NCI-H1105 treated with DMSO at 0.1 percent for 48 hours (cell line): Measurements from ENCODE around the gene IRX4.

Experiments used
- DNase-seq: peaks from one replicate; lab custom pipeline; 2025; lab: John Stamatoyannopoulos, UW

IRX4 gene

DNA sequence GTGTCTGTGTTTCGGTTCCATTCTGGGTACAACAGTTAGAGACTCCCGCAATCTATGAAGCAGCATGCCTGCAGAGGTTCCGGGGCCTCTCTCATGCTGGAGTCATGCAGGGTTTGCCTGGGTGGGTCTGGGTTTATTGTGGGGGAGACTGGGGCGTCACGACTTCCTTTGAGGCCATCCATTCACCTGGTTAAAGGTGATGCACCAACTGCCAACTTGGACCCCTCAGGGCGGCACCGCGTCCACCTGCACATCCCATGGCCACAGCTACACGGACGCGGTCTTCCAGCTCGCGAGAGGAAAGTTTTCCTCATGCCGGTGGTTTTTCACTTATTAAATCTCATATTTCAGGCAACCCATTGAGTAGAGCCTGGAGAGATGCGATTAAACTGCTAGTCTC lies 30.9 kb upstream of the IRX4 start:
- no peak for DNase-seq

DNA sequence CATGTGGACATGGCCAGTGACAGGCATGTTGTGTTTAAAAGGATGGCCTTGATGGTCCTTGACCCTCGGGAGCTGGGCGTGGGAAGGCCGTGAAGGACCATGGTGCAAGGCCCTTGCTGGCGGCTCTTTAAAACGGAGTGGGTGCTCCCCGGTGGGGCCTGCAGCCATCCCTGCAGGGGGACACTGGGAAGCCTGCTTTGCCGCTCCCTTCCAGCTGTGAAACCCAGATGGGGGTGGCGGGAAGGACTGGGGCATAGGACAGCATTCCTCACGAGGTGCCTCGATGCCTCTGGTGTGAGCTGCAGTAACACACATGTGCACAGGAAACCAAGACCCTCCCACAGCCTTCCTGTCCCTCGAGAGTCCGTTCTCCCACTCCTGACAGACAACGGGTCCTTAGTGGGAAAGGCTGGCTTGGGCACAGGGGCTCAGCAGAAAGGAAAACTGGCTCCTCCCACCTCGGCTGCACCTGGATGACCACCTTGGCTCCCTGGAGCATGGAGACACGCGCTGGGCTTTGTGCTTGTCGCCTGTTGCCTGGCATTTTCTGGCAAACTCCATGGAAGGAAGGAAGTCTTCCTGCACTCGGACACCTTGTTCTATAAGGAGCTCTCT lies 30.3 kb upstream of the IRX4 start:
- DNase-seq = no peak

DNA sequence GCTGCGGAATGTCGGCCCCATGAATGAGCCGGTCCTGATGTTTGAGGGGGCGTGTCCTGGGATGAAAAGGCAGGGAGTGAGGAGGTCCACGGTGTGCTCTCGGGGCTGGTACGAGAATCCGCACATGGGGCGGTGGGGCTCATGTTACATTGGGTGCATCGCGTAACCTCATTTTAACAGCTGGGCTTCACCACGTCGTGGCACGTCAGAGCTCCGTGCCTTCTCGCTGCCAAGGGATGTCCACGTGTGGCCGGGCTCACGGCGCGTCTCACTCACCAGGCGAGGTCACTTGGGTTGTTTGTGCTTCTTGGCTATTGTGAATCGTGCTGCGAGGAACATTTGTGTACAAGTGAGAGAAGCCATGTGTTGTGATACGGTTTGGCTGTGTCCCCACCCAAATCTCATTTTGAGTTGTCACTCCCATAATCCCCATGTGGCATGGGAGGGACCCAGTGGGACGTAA lies 29.1 kb upstream of the IRX4 start:
- DNase-seq = no peak

GRCh38 chr5:1910861-1911772 lies 28.4 kb upstream of the IRX4 start:
- no peak for DNase-seq

DNA sequence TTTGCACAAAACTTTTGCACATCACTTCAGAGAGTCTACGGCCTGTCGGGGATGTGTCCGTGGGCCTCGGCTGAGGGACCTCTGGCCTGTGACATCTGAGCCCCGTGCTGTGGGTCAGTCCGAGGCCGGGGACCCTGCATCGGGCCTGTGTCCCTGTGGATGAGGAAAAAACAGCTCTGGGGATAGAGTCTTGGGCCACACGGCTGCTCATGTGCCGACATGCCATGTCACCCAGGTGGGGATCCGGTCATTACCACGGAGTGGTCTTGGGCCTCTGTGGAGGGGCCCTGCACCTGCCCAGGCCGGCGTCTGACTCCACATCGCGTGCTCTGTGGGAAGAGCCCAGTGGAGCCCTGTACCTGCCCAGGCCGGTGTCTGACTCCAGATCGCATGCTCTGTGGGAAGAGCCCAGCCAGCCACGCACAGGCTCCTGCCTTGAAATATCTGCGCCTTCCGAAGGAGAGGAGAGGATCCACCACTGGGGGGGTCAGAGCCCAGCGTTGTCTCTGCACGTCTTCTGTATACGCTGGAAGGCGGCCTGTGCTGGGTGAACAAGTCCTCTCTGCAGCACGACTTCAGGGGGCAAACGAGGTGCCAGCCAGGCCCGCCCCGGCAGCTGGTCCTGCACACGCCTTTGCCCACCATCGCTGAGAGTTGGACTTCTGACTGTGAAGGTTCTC lies 27.5 kb upstream of the IRX4 start:
- no peak for DNase-seq

DNA sequence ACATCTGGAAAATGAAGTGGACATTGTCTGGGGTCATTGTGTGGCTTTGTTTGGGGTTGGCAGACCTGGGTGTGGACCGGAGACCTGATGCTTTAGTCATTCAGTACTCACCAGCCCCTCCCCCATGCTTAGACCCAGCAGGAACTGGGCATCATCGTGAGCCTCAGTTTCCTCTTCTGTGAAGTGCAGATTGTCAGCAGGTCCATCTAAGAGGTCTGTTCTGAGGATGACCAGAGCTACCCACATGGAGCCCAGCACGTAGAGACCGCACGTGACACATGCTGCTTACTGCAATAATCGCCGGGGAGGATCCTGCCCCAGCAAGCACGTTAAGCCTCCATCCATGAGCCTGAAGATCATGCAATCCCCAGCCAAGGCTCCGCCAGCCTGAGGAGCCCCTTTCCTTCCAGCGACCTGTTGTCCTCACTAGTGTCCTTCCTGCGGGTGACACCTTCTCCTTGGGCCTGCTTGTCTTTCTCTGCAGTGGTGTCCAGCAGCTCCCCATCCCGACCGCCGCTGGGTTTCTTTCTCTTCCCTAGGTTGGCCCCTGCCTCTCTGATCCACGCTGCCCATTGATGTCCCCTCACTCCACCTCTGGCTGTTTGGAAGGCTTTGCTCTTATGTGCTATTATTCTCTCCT lies 26.7 kb upstream of the IRX4 start:
- DNase-seq = no peak

DNA sequence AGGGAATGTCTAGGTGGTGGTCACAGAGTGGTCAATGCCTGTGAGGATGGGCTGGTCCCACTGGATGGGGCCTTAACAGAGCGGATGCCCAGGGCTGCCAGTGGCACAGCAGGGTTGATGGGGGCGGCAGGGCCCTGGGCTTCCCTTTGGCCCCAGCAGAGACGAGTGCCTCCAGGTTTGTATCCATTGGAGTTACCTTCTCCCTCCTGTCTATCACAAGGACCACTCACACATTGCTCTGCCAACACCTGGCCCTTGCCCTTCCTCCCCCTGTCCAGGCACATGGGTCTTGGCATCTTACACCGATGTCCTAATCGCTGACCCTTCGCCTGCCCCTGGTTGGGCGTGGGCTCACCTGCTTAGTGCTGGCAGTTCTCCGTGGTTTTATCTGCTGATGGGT lies 26.2 kb upstream of the IRX4 start:
- DNase-seq = no peak

GRCh38 chr5:1907616-1908015 lies 24.9 kb upstream of the IRX4 start:
- no peak for DNase-seq

- DNase-seq = no peak
Observed at GRCh38 chr5:1905108-1905507, 22.4 kb upstream of the IRX4 start.

DNA sequence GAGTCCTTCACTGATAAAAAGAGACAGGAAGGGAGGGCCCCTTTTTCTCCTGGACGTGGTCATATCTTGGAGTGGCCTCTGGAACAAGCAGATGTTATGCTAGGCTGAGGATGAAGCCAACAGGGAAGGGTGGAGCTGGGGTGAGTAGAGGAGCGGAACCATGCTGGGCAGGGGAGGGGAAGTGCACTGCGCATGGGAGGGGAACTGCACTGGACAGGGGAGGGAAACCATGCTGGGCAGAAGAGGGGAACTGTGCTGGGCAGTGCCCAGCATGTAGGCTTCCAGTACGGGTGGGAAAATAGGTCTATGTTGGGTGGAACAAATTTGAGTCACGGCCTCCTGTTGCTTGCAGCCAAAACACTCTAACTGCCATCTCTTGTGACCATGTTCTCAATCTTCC lies 19.3 kb upstream of the IRX4 start:
- no peak for DNase-seq

DNA sequence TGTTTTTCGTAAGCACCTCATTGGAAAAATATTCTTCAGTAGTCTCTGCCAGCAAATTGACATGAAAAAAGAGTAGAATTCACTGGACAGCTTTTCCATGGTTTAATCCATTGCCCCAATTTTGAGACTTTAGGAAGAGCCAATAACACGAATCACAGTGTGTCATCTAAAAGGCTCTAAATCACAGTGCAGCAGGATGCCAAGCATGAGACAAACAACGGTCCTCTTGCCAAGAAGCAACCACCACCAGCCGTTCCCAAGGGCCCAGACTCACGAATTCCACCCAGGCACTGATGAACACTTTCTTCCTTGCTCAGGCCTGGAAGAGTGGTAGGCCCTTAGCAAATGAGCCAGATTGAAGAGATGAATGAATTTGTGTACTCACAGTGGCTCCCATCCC lies 18.3 kb upstream of the IRX4 start:
- no peak for DNase-seq

DNA sequence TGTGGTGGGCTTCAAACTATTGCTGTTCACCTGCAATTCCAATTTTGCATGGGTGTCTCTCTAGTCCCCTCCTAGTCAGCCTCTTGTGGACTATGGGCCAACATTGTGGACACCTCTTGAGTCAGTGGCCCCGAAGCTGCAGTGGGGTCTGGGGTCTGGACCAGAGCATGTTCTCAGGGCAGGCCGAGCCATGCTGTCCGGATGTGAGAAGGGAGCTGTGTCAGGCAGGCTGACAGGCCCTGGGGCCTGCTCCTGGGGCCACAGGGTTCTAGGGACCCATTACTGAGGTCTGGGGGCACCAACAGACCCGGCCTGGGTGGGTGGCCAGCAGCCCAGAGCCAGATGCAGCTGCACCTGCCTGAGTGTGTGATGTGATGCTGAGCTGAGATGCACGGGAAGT lies 16.5 kb upstream of the IRX4 start:
- DNase-seq = no peak

DNA sequence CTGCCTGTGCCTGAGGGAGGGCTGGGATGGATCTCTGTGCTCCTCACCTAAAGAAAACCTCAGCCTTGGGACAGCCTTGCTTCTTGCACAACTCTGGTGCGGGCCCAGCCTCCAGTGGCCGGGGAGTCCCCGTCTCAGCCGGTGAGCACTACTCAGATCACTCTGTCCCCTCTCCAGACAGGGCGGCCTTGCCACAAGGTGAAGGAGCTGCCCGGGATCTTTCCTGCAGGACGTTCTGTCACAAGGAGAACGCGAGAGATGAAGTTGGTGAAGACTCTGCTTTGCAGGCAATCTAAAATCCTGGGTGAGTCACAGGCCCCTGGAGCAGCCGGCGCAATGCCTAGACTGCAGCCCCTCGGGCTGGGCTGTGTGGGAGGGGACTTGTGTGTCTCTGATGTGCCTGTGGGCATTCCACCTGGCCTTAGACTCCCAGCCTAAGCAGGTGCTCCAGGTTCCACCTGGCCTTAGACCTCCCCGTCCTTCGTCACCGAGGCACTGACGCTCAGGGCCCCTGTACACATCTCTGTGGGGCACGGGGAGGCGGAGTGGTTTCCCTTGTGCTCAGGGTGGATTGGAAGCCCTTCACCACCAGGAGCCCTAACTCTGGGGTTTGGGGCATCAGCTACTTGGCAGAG lies 15.2 kb upstream of the IRX4 start:
- DNase-seq = no peak

GRCh38 chr5:1897386-1897785 lies 14.7 kb upstream of the IRX4 start:
- DNase-seq = no peak

DNA sequence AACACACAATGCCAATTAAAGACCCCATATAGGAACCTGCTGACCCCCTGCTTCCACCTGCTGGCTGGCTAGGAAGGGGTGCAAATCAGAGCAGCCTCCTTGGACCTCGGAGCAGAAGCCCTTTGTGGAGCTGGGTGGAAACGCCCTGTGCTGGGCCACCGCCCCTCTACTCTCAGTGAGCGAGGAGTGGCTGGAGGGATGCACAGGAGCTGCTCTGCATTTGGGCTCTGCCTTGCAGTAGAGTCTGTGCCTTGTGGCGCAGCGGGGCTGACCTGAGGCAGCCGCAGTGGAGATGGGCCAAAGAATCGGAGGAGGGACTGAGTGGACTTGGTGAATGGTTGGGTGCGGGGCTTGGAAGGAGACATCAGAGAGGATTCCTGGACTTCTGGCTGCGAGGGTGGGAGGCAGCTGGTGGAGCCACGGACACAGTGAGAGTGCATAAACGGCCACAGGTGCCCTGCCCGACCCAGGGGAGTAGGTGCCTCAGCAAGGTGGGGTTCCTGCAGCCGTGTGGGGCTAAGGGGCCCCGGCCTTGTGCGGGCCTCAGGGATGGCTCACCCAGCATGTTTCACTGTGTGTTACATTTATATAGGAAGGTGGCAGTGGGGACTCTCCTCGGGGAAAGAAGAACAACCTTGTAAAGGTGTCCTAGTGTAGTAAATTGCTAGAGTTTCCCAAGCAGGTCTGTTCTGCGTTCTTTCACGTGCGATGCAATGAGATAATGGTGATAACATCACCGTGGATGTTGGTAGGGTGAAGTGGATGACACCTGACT lies 14.1 kb upstream of the IRX4 start:
- no peak for DNase-seq

DNA sequence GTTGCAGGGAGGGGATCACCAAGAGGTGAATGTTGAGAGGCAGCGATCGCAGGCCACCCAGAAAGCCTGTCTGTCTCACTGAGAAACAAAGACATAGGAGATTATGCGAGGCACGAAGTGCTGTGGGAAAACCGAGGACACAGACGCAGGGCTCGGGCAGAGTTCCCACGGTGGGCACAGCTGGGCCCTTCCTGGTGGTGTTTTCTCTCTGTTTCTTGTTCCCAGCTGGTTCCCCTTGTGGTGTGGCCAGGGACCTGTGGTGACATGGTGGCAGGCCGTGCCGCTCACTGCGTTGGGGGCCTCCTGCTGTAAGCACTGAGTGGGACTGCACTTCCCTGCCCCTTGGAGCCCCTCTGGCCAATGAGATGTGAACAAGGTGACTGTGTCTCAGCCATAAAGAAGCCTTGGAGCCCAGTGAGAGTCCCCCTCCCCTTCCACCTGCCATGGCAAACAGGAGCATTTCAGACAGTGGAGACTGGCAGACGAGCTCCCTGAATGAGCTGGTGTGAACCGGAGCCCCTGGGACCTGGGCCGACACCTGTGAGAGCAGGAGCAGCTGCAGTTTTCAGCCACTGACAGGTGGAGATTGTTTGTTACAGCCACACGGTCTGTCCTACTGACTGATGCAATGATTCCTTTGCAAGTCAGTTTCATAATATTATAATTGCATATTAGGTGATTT lies 13.2 kb upstream of the IRX4 start:
- DNase-seq = no peak

DNA sequence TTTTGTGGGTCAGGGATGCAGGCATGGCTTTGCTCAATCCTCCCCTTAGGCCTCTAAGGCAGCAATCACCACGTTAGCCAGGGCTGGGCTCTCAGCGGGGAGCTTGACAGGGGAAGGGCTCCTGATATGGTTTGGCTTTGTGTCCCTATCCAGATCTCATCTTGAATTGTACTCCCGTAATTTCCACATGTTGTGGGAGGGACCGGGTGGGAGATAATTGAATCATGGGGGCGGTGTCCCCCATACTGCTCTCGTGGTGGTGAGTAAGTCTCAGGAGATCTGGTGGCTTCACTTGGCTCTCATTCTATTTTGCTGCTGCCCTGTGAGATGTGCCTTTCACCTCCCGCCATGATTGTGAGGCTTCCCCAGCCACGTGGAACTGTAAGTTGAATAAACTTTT lies 11.5 kb upstream of the IRX4 start:
- no peak for DNase-seq

DNA sequence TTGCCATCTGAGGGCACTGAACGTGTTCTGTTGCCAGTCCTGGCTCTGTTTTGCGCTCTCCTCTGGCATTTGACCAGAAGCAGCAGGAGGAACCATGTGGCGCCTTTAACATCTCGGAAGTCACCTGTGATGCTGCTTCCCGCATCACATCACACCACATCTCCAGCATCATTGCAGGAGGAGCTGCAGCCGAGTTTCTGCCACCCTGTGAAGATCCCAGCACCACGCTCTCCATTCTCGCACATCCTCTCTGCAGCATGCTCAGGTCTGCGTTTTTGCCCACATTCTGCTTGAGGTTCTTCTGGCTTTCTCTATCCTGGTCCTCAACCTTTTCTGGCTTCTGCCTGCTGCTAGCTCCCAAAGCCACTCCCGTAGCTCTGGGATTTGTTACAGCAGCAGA lies 11.0 kb upstream of the IRX4 start:
- DNase-seq = no peak

GRCh38 chr5:1892685-1893445 lies 10.1 kb upstream of the IRX4 start:
- no peak for DNase-seq

GRCh38 chr5:1892211-1892610 lies 9.5 kb upstream of the IRX4 start:
- no peak for DNase-seq
